AG04449 (cell line): ENCODE data around the gene VWF.

Experiments used
- CTCF ChIA-PET: fragments of 350-600 bp; formaldehyde crosslinking; extraction: SDS; loops from one replicate; lab custom pipeline; 2021; ENCODE audit warnings: antibody characterized with exemption; lab: Yijun Ruan, JAX
- POLR2A ChIA-PET: fragments of 400-600, 350-600 bp; formaldehyde crosslinking; extraction: SDS; loops from one replicate; lab custom pipeline; 2020; ENCODE audit warnings: antibody characterized with exemption, inconsistent platforms; lab: Yijun Ruan, JAX
- DNase-seq: peaks from one replicate; pipeline ENCODE4 v3.0.0-alpha.2; 2010; ENCODE audit warnings: low read depth, low spot score
- H3K4me3 ChIP-seq: 2 replicates; pipeline ENCODE4 v1.5.1; 2011; ENCODE audit warnings: low read depth, mild to moderate bottlenecking, control low read depth, low read length
- TF ChIP-seq, protein P1 (sequence below): IDR thresholded peaks from one replicate; pipeline ENCODE4 v1.5.1; 2011; ENCODE audit warnings: mild to moderate bottlenecking, moderate library complexity, low read length, control low read depth, inconsistent platforms; ENCODE audit not compliant: insufficient read depth; ENCODE audit errors: missing control alignments

Gene VWF

DNA sequence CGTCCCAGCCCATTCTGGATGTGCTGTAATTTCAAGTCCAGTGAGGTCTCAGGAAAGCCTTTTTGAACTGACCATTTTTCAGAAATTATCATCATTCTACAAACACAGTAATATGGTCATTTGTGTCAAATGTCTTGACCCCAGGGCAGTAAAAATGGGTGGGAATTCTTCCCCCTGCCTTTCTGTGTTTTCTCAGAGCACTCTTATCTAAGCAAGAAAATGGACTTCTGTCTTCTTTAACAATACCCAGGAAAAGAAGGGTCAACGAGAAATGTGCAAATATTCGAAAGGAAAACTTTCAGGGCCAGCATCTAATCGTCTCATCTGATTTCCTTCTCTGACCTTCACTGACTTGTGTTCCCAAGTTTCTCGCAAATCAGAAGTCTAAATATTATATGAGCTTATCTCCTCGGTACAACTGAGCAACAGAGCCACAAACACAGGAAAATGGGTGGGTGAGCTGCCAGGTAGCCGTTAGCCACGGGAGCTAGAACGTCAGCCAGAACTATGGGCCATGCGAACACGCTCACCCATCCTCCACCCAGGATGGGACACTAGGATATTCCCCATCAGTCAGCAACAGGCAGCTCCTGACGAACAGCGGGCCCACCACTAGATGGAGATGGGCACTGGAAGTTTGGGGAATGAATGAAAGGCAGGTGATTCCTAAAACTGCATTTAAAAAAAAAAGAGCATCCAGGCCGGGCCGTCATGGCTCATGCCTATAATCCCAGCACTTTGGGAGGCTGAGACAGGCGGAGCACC is 57.1 kb downstream of the VWF start:
- CTCF ChIA-PET: interaction anchor here (0.7 to 16.9 kb wide), 10 partner anchors 8 to 218 kb away, joined by 3 to 178 read pairs (median 4); partner anchors contain the start of gene CD9
- H3K4me3 ChIP-seq: no peak overlapping the region
- POLR2A ChIA-PET: no interaction called here
- DNase-seq: no peak
- TF ChIP-seq, protein P1, sequence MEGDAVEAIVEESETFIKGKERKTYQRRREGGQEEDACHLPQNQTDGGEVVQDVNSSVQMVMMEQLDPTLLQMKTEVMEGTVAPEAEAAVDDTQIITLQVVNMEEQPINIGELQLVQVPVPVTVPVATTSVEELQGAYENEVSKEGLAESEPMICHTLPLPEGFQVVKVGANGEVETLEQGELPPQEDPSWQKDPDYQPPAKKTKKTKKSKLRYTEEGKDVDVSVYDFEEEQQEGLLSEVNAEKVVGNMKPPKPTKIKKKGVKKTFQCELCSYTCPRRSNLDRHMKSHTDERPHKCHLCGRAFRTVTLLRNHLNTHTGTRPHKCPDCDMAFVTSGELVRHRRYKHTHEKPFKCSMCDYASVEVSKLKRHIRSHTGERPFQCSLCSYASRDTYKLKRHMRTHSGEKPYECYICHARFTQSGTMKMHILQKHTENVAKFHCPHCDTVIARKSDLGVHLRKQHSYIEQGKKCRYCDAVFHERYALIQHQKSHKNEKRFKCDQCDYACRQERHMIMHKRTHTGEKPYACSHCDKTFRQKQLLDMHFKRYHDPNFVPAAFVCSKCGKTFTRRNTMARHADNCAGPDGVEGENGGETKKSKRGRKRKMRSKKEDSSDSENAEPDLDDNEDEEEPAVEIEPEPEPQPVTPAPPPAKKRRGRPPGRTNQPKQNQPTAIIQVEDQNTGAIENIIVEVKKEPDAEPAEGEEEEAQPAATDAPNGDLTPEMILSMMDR: peak; percentile 39

DNA sequence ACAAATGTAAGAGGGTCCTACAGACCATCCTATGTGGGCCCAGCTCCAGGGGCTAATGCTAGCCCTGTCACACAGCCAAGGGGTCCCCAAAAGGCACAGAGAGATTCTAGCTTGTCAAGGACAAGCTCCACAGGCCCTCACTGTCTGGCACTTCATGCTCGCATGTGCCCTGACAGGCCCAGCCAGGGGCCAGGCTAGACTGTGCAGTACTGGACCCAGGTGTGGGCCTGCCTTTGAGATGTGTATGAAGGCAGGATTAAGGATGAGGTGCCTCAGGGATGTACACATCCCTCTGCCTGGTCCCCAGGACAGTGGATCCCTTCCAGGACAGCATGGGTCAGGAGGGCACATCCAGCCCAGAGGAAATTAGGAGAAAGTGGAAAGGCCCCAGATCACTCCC is 57.8 kb downstream of the VWF start:
- CTCF ChIA-PET: interaction anchor here (0.8 to 16.9 kb wide), 11 partner anchors 9 to 219 kb away, joined by 3 to 178 read pairs (median 4); partner anchors contain the start of gene CD9
- DNase-seq: no peak
- H3K4me3 ChIP-seq: no peak overlapping the region
- TF ChIP-seq, protein P1: no peak
- POLR2A ChIA-PET: no interaction called here

- no peak for DNase-seq
- H3K4me3 ChIP-seq: no peak overlapping the region
- POLR2A ChIA-PET: no interaction called here
- CTCF ChIA-PET: interaction anchor here (1.0 to 16.9 kb wide), 8 partner anchors 9 to 220 kb away, joined by 3 to 178 read pairs (median 12); no protein-coding TSS in a partner anchor
- TF ChIP-seq, protein P1: no peak
These were observed 58.6 kb downstream of the VWF start for GRCh38 chr12:6065863-6066199.

DNA sequence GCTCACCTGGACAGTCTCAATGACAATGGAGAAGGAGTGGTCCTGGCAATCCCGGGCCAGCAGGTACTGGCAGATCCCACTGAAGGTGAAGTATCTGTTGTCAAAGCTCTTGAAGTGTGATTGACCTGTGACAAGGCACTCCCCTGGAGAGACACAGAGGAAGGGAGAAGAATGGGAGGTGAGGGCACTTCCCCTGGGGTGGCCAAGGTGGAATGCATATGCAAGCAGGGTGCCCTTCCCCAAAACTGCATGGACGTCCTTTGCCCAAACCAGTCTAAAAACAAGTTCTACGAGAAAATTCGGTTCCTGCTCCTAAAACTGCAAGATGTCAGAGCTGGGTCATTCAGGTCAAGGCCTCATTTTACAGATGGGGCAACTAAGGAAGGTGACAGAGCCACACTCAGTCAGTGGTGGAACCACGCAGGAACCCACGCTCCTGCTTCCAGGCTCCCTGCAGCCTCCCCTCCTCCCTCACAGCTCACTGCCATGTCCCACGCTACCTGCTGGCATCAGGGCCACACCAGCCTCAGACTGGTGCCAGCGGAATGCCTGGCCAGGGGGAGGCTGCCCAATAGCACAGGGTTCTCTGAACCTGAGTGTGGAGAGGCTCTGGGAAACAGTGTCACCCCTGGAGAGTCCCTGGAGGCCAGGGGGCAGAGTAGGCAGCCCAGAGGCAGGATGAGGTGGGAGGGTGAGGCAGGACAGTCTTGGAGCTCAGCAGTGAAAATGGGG is 59.2 kb downstream of the VWF start:
- no peak overlapping the region for H3K4me3 ChIP-seq
- TF ChIP-seq, protein P1: no peak
- CTCF ChIA-PET: interaction anchor here (0.9 to 16.9 kb wide), 10 partner anchors 9 to 220 kb away, joined by 3 to 178 read pairs (median 4); no protein-coding TSS in a partner anchor
- DNase-seq: no peak
- POLR2A ChIA-PET: no interaction called here

DNA sequence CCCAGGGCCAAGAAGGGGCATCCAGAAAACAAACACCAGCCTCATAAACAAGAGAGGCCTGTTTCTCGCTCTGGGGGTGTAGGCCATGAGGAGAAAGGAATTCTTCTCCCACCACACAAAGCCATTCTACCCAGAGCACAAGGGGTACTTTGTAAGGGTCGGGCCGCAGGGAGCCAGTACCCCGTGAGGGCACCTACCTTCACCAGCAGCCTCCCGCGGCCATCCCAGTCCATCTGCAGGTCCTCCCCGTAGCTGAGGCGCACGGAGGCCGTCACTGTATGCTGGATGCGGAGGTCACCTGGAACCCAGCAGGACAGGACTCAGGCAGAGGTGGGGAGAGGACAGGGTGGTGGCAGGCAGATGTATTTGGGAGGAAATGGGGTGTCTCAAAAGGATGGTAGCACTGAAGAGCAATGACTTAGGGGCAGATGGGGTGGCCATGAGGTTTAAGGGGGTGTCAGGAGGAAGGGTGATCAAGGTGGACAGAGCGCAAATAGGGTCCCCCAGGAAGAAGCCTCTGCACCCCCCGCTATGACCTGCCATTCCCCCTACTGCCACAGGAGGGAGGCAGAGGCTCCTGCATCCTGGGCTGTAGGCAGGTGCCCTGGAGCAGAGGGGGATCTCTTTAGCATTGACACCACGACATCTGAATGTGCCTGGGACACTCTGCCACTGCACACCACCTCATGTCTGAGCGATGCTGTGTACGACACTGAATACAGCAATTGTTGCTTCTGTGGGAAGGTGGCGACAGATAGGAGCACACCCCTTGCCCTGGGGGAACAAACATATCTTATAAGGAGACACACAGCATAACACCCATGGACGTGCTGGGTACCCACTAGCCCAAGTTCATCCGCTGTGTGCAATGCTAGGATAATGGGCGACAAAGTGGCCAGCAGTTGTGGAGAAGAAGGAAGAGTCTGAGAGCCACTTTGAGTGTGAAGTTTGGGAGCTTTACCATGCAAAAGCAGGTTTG is 61.4 kb downstream of the VWF start:
- H3K4me3 ChIP-seq: no peak overlapping the region
- ChIA-PET POLR2A (no interaction called here), CTCF (interaction anchor here (1.0 to 16.9 kb wide), 7 partner anchors 9 to 222 kb away, joined by 3 to 178 read pairs (median 21); no protein-coding TSS in a partner anchor)
- DNase-seq: no peak
- TF ChIP-seq, protein P1: peak; percentile 98
